SU-DHL-6 (cell line): ENCODE measurements around the gene ZNF554.

Experiments
- H2AFZ ChIP-seq: fragments of 200-600 bp; sonication (generic); 2 replicates; pipeline ENCODE4 v1.6.1; 2014; ENCODE audit warnings: low read depth, mild to moderate bottlenecking, moderate library complexity, mixed read lengths, antibody characterized with exemption, low read length; ENCODE audit not compliant: severe bottlenecking
- H3F3A ChIP-seq: fragments of 200-600 bp; shearing (Covaris generic); 2 replicates; pipeline ENCODE4 v1.6.0; 2016; ENCODE audit warnings: antibody characterized with exemption, mild to moderate bottlenecking; ENCODE audit not compliant: insufficient read depth
- H3K27ac ChIP-seq: fragments of 200-600 bp; sonication (generic); 2 replicates; pipeline ENCODE4 v1.5.1; 2016; ENCODE audit warnings: low read depth, mild to moderate bottlenecking, low read length, moderate library complexity, mixed read lengths
- H3K27me3 ChIP-seq: fragments of 200-600 bp; sonication (generic), shearing (Covaris generic); 2 replicates; pipeline ENCODE4 v1.6.0; 2014; ENCODE audit warnings: mild to moderate bottlenecking, low read length
- H3K36me3 ChIP-seq: fragments of 200-600 bp; sonication (generic); 2 replicates; pipeline ENCODE4 v1.6.1; 2014; ENCODE audit warnings: mild to moderate bottlenecking, low read length, mixed read lengths
- H3K4me2 ChIP-seq: fragments of 300-600, 200-600 bp; shearing (Covaris generic), sonication (generic); 2 replicates; pipeline ENCODE4 v1.6.0; 2014; ENCODE audit warnings: low read length, low read depth, mild to moderate bottlenecking; ENCODE audit not compliant: poor library complexity, severe bottlenecking
- H3K4me3 ChIP-seq: fragments of 200-600 bp; sonication (generic); 2 replicates; pipeline ENCODE4 v1.5.1; 2014; ENCODE audit warnings: antibody characterized with exemption, low read length, mild to moderate bottlenecking, mixed read lengths; ENCODE audit not compliant: insufficient read depth, poor library complexity, severe bottlenecking
- H3K79me2 ChIP-seq: fragments of 200-600 bp; sonication (generic); 2 replicates; pipeline ENCODE4 v1.6.1; 2014; ENCODE audit warnings: mild to moderate bottlenecking, low read length, moderate library complexity; ENCODE audit not compliant: insufficient read depth
- H3K9ac ChIP-seq: fragments of 200-600 bp; sonication (generic); 2 replicates; pipeline ENCODE4 v1.7.0; 2014; ENCODE audit warnings: mild to moderate bottlenecking, low read length
- H3K9me2 ChIP-seq: fragments of 200-600 bp; sonication (generic); replicated peaks from 2 replicates; pipeline ENCODE4 v1.6.1; 2014; ENCODE audit warnings: low read length; ENCODE audit not compliant: insufficient read depth
- H3K9me3 ChIP-seq: fragments of 200-600 bp; sonication (generic); 2 replicates; pipeline ENCODE4 v1.6.1; 2014; ENCODE audit warnings: low read length, mixed read lengths; ENCODE audit not compliant: insufficient read depth
- H4K20me1 ChIP-seq: fragments of 200-600 bp; sonication (generic); 2 replicates; pipeline ENCODE4 v1.6.1; 2014; ENCODE audit warnings: low read depth, mild to moderate bottlenecking, antibody characterized with exemption, low read length, moderate library complexity, mixed read lengths
- EZH2phosphoT487 ChIP-seq: fragments of 200-600 bp; sonication (generic), shearing (Covaris generic); conservative IDR thresholded peaks from 2 replicates; pipeline ENCODE4 v1.6.1; 2018; ENCODE audit warnings: mild to moderate bottlenecking, antibody characterized with exemption, low read length, moderate library complexity, mixed read lengths
- TF ChIP-seq, protein P1 (sequence below): fragments of 200-600 bp; sonication (generic); IDR thresholded peaks from one replicate; pipeline ENCODE4 v1.5.1; 2017; ENCODE audit warnings: antibody characterized with exemption, mild to moderate bottlenecking, low read length, moderate library complexity; ENCODE audit not compliant: insufficient read depth, poor library complexity, severe bottlenecking

ZNF554 gene

DNA sequence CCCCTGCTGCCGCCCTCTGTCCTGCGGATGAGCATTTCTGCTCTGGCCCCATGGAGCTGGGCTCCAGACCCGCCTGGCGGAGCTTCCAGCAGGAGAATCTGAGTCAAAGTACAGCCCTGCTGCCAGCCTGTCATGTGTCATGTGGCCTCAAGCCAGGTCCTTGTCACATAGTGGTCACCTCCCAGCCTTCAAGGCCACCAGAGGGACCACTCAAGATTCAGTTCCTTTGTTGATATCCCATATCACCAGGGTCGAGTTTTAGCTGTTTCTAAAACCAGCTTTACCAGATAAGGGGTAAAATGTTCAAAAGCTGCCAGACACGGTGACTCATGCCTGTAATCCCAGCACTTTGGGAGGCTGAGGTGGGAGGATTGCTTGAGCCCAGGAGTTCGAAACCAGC, 20.9 kb upstream of the ZNF554 start:
- Histone ChIP-seq H3K9me2 (no peaks in the 10 kb centered on the region), H3K9ac (no peak overlapping the region), H3K27ac (no peak overlapping the region), H2AFZ (no peak overlapping the region), H3K9me3 (no peaks in the 10 kb centered on the region), H3K79me2 (no peaks in the 10 kb centered on the region), H3K27me3 (no peaks in the 10 kb centered on the region), H3K4me3 (no peak overlapping the region), H3K4me2 (no peak overlapping the region), H3F3A (no peaks in the 10 kb centered on the region), H4K20me1 (no peaks in the 10 kb centered on the region), H3K36me3 (no peaks in the 10 kb centered on the region)
- no peak for TF ChIP-seq EZH2phosphoT487
- TF ChIP-seq, protein P1, sequence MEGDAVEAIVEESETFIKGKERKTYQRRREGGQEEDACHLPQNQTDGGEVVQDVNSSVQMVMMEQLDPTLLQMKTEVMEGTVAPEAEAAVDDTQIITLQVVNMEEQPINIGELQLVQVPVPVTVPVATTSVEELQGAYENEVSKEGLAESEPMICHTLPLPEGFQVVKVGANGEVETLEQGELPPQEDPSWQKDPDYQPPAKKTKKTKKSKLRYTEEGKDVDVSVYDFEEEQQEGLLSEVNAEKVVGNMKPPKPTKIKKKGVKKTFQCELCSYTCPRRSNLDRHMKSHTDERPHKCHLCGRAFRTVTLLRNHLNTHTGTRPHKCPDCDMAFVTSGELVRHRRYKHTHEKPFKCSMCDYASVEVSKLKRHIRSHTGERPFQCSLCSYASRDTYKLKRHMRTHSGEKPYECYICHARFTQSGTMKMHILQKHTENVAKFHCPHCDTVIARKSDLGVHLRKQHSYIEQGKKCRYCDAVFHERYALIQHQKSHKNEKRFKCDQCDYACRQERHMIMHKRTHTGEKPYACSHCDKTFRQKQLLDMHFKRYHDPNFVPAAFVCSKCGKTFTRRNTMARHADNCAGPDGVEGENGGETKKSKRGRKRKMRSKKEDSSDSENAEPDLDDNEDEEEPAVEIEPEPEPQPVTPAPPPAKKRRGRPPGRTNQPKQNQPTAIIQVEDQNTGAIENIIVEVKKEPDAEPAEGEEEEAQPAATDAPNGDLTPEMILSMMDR: no peak

DNA sequence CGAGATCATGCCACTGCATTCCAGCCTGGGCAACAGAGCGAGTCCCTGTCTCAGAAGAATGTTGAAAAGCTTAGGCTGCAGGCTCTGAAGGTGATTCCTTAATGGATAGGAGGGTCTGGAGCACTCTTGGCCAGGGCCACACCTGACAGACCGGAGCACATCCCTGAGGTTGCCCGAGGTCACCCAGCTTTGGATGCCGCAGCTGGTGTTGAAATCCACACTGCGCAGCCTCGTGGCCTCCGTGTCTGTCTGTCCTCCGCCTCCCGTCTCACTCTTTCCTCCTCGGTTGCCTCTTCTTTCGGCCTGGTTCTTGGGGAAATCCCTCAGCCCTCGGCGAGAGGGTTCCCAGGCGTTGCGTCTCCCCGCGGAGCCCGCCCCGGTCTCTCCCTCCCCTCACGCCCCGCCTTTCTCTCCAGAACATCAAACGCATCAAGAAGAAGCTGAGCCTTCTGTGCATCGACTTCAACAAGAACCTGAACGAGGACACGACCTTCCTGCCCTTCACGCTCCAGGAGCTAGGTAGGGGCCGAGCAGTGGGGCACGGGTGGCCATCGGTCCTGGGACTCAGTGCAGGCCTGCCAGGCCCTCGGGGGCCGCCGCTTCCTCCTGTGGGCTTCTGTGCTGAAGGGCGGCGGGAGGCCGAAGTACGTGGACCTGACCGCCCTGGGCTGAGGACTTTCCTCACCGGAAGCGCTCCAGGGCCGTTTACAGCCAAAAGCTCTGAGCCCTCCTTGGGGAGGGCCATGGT, 20.2 kb upstream of the ZNF554 start:
- H3K9me2 ChIP-seq: no peaks in the 10 kb centered on the region
- TF ChIP-seq, protein P1: no peak
- TF ChIP-seq EZH2phosphoT487: no peak
- H3K36me3 ChIP-seq: no peaks in the 10 kb centered on the region
- no peak overlapping the region for H3K4me2 ChIP-seq
- H3K9me3 ChIP-seq: no peaks in the 10 kb centered on the region
- H3K9ac ChIP-seq: no peak overlapping the region
- H3K27ac ChIP-seq: no peak overlapping the region
- H4K20me1 ChIP-seq: no peaks in the 10 kb centered on the region
- no peaks in the 10 kb centered on the region for H3F3A ChIP-seq
- no peak overlapping the region for H3K4me3 ChIP-seq
- no peaks in the 10 kb centered on the region for H3K79me2 ChIP-seq
- no peaks in the 10 kb centered on the region for H3K27me3 ChIP-seq
- H2AFZ ChIP-seq: no peak overlapping the region

DNA sequence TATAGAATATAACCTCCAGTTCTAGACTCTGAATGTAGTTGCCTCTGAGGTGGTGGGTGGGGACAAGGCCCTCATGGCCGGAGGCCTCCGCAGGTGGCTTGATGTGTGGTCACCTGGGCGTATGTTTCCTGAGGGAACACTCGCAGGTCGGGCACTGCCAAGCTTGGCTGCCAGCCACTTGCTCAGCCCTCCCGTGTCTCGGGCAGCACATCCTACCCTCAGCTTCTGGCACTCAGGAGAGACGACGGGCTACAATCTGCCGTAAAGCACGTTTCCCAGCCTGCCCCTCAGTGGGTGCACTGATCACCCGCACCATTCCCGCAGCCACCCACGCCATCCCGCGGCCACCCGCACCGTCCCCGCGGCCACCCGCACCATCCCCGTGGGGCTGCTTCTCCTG, 19.2 kb upstream of the ZNF554 start:
- Histone ChIP-seq H3K36me3 (no peaks in the 10 kb centered on the region), H3K79me2 (no peaks in the 10 kb centered on the region), H3K9ac (no peak overlapping the region), H3F3A (no peaks in the 10 kb centered on the region), H3K9me3 (no peaks in the 10 kb centered on the region), H4K20me1 (no peaks in the 10 kb centered on the region), H3K4me2 (no peak overlapping the region), H3K27me3 (no peaks in the 10 kb centered on the region), H3K4me3 (no peak overlapping the region), H2AFZ (no peak overlapping the region), H3K27ac (no peak overlapping the region), H3K9me2 (no peaks in the 10 kb centered on the region)
- TF ChIP-seq, protein P1: no peak
- TF ChIP-seq EZH2phosphoT487: no peak
